ENCODE data around the gene TAS2R10. TPM values are rescaled to one million over a fixed set of nuclear protein-coding genes. Genes with fewer than 3 reads are reported as not detected.

TAS2R10 gene
- total RNA-seq, 2 donors from 2014 or later: not detected

GRCh38 chr12:10783252-10783651 lies 42.9 kb downstream of the TAS2R10 start:
- no peaks in the 10 kb centered on the region for H3K4me1 ChIP-seq
- intact Hi-C loops (cut with DNase I): no loop called here
- no peaks in the 10 kb centered on the region for H3K36me3 ChIP-seq
- no peak for DNase-seq
- no peak overlapping the region for H3K9ac ChIP-seq (ENCODE audit: low read depth in 2 of 2, low read length in 2 of 2)
- H3K4me3 ChIP-seq: no peak overlapping the region
- no peak overlapping the region for H3K27ac ChIP-seq
- TF ChIP-seq CTCF (IDR thresholded peaks at IDR 0.05): no peak
- no peaks in the 10 kb centered on the region for H3K27me3 ChIP-seq
- H3K9me3 ChIP-seq: no peaks in the 10 kb centered on the region

GRCh38 chr12:10779103-10779502 lies 47.1 kb downstream of the TAS2R10 start:
- no peak overlapping the region for H3K9ac ChIP-seq (ENCODE audit: low read depth in 2 of 2, low read length in 2 of 2)
- no peaks in the 10 kb centered on the region for H3K36me3 ChIP-seq
- no peak overlapping the region for H3K27ac ChIP-seq
- DNase-seq: no peak
- intact Hi-C loops (cut with DNase I): no loop called here
- no peaks in the 10 kb centered on the region for H3K9me3 ChIP-seq
- H3K4me3 ChIP-seq: no peak overlapping the region
- no peaks in the 10 kb centered on the region for H3K27me3 ChIP-seq
- TF ChIP-seq CTCF (IDR thresholded peaks at IDR 0.05): no peak
- H3K4me1 ChIP-seq: no peaks in the 10 kb centered on the region

Other genes with a start within 250 kb of the TAS2R10 start
- gene MAGOHB, start 212.7 kb downstream of the TAS2R10 start, total RNA-seq: 10 to 100 TPM; 13.9 to 38.1 TPM
- gene STYK1, start 152.3 kb downstream of the TAS2R10 start, total RNA-seq: 10 to 100 TPM; 24.5 to 53.3 TPM
- gene YBX3, start 103.0 kb downstream of the TAS2R10 start, total RNA-seq: 100 to 1,000 TPM; 162 to 166 TPM
- gene TAS2R7, start 23.7 kb downstream of the TAS2R10 start, total RNA-seq: not detected
- gene TAS2R8, start 19.1 kb downstream of the TAS2R10 start, total RNA-seq: not detected
- gene TAS2R9, start 16.2 kb downstream of the TAS2R10 start, total RNA-seq: not detected
- 1 to 10 TPM in 1 of 2 donors, under 1 TPM in 1; 0.72 to 1.0 TPM for gene PRR4, start 23.1 kb upstream of the TAS2R10 start, total RNA-seq
- 10 to 100 TPM in 1 of 2 donors, 1 to 10 TPM in 1; 7.4 to 12.3 TPM for gene PRH1, start 57.9 kb upstream of the TAS2R10 start, total RNA-seq
- 1 to 10 TPM in 1 of 2 donors, under 1 TPM in 1; 0.91 to 1.0 TPM for gene TAS2R13, start 83.2 kb upstream of the TAS2R10 start, total RNA-seq
- gene PRH2, start 102.9 kb upstream of the TAS2R10 start, total RNA-seq: not detected
- gene TAS2R14, start 112.9 kb upstream of the TAS2R10 start, total RNA-seq: 1 to 10 TPM; 1.3 to 1.8 TPM
- gene TAS2R50, start 160.6 kb upstream of the TAS2R10 start, total RNA-seq: under 1 TPM; 0.86 to 0.98 TPM
- gene TAS2R20, start 171.9 kb upstream of the TAS2R10 start, total RNA-seq: 1 to 10 TPM; 1.0 to 1.2 TPM
- 1 to 10 TPM; 1.6 to 1.9 TPM for gene TAS2R19, start 196.3 kb upstream of the TAS2R10 start, total RNA-seq
- 1 to 10 TPM; 2.0 TPM for gene TAS2R31, start 205.0 kb upstream of the TAS2R10 start, total RNA-seq
- under 1 TPM; 0.48 to 0.84 TPM for gene TAS2R46, start 235.9 kb upstream of the TAS2R10 start, total RNA-seq

Data from colonic mucosa (tissue), 4 donors.